Left renal pelvis (tissue), 4 donors: Measurements from ENCODE around the gene BAD. TPM values are rescaled to one million over a fixed set of nuclear protein-coding genes. Genes with fewer than 3 reads are reported as not detected.
"Not testable (repeated sequence)": the region's sequence is repeated elsewhere in the genome, so short reads cannot be mapped to it uniquely, and the experiment has no call there.

Experiments used
- DNase-seq, 4 donors: peaks; one replicate each; pipeline ENCODE4 v3.0.0-alpha.2; 2013; ENCODE audit warnings: low read depth in 4 of 4, low spot score in 3 of 4
- polyA plus RNA-seq, 4 donors: library from polyadenylated mRNA; unstranded; fragments of 120-200 nt; gene quantifications; one replicate each; pipeline ENCODE4 v1.2.1, GENCODE V29; 2013; ENCODE audit not compliant: insufficient read length in 4 of 4

The BAD gene
- polyA plus RNA-seq, 4 donors = 42.1 to 69.9 (median 48.3) TPM

DNA sequence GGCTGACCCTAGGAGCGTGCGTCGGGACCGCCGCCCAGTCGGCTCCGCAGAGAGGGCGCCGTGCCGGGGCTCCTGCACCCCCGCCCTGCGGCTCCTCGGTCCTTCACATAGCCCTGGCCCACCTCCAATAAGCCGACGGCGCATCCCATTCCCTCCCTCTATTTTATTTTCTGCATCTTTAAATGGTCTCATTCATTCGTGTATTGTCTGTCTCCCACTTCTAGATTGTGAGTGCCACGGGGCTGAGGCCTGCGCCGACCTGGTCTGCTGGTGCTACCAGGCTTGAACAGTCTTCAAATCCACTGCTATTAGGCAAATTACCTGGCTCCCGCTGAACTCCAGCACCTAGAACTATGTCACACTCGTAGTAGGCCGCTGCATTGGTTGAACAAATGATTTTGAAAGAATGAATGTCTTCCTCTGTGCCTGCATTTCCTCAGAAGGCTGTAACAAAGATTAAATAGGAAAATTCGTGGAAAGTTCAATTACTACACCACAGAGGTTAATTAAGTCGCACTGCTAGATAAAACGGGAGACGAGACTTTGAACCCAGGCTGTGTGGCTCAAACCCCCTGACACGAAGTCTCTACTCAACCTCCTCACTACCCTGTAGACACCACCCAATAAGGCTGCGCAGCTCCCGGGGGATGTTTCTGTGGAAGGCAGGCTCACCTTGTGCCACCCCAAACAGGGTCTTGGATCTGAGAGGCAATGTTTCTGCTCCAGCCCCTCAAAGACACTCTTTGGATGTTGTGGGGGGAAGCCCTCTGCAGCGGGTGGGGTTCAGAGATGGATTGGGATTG, 36.5 kb downstream of the BAD start:
- DNase-seq = no peak

DNA sequence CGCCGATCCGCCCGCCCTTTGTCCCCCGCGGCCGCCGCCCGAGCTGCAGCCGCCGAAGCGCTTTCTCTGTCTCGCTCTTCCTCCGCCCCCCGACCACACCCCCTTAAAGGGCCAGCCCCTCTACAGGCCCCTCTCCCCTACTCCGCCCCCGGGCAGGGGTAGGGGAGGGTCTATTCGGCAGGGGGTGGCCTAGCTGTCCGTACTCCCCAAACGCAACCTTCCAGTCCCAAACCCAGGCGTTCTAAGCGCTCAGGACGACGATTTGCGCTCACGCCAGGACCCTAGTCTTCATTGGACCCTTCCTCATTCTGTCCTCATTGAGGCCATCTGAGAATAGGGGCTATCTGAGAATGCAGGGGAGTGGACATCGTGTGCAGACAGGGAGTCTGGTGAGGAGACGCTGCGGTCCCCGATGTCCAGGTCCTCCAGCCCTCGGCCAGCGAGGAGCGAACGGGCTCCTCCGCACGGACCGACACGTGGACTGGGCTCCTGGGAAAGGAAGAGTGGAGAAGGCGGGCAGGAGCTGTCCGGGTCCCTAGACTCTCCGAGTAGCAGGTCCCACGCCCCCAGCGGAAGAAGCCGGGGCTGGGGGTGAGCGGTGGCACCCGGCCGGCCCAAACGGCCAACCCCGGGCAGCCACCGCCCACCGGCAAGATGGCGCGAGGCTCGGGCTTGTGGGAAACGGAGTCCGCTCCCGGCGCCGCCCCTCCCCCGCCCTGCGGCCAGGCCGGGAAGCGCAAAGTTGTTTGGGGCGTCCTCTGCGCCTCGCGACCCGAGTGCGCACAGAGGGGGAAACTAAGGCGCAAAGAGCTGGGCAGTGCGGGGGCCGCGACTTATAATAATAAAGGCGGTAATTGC, 37.4 kb downstream of the BAD start, which contains the start of gene PPP1R14B:
PPP1R14B (minus strand) TSS at position 73 of the 858 bp plus-strand sequence. CDS start 270 bp downstream, outside the sequence.
- no peak for DNase-seq

DNA sequence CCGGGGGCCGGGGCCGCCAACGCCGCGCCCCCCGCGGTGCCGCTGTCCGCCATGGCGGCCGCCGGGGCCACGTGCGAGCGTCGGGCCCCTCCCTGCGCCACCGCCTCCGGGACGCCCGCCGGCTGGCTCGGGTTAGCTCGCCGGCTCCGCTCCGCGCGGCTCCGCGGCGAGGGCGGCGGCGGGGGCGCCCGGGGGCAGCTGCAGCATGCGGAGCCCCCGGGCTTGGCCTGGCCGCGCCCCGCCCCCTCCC, 37.9 kb downstream of the BAD start:
- DNase-seq = not testable (repeated sequence)

DNA sequence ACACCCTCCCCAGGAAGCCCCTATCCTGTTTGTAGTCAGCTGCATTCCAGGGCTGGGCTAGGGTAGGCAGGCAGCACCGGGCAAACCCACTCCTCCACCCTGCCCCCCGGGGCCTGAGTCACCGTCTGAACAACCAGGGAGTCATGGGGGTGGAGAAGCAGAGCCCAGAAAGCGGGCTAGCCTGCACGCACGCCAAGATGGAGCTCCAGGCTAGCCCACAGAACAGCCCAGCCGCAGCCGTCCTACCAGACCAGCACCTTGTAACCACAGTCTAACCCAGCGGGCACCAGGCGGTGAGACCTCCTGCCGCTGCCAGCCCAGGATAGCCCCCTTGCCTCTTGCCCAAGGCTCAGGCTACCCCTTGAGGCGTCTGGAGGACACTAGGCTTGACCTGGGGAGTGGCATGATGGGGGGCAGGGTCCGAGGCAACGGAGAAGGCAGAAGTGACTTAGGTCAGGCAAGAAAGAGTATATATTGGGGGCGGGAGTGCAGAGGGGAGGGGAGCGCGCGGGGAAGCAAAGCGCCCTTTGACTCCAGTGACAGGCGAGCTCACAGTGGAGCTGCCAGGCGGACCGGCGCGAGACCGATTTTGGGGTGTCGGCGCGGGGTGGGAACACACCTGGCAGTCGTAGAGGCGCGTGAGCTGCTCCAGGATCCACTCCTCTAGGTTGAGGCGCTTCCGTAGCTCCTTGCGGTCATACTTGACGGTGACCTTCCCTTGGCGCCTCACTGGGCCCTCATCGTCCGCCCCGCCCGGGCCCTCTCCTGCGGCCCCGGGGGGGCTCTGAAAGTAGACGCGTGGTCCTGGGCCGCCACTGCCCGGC, 38.5 kb downstream of the BAD start:
- DNase-seq = no peak

DNA sequence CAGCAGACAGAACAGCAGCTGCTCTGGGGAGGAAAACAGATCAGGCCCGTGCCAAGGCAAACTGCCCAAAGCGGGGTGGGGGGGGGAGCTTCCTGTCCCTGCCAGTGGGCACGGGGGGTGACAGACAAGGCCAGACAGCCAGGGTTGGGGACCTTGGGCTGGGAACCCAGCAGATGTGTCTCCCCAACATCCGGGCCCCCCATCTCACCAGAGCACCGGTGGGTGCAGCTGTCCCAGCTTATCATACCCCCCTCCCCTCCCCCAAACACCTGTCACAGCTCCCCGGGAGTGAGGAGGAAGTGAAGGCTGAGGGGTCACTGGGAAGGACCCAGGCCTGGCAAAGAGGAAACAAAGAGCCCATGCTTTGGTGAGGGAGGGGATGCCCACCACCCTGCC, 39.1 kb downstream of the BAD start:
- no peak for DNase-seq

DNA sequence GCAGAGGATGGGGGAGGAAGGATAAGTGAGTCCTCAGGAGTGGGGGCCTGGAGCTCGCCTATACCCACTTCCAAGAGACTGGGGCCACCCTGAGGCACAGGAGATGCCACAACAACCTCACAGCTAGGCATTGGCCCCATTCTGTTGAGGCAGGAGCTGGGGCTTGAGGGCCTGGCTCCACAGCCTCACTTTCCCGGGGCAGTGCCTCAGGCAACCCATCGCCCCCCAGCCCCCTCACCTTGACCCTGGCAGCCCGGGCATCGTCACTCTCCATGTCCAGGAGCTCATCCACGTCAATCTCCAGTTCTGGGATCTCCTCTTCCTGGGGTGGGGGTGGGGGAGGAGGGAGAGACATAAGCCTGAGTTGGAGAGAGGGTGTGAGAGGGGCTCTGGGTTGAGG, 39.5 kb downstream of the BAD start:
- no peak for DNase-seq

DNA sequence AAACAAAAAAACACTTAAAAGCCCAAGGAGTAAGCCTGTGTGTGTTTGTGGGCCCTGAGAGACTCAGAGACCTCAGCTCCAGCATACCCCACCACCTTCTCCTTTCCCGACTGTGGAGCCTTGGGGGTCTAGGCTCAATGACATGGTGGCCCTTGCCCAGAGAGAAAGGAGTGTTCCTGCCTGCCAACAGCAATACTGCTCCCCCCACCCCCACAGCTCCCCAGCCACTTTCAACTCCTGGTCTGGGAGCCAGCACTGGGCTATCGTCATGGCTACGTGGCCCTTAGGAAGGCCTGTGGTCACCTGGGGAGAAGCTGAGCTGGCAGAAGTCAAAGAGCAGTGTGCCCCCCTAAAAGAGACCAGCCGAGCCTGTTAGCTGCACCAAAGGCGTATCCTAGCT, 40.4 kb downstream of the BAD start:
- DNase-seq = no peak

DNA sequence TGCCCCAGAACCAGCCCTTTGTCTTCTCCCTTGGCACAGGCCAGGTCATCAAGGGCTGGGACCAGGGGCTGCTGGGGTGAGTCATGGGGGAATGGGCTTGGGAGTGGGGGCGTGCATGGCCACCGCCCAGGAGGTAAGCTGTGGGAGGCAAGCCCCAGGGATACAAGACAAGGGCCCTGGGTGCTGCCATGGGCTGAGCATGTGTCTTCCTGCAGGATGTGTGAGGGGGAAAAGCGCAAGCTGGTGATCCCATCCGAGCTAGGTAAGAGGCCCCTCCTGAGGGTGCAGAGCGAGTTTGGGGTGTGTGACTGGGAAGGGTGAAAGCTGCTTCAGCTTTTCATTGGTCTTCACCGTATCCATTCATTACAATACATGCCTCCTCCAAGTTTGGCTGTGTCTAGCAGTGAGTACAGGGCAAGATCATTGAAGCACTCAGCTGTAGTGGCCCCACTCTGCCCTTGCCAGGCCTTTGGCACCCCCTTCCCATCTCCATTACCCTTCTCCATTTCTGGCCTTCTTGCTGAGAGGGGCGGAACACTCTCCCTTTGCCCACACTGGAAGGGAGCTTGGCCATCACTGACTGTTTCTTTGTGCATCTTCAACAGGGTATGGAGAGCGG, 41.1 kb downstream of the BAD start:
- no peak for DNase-seq

DNA sequence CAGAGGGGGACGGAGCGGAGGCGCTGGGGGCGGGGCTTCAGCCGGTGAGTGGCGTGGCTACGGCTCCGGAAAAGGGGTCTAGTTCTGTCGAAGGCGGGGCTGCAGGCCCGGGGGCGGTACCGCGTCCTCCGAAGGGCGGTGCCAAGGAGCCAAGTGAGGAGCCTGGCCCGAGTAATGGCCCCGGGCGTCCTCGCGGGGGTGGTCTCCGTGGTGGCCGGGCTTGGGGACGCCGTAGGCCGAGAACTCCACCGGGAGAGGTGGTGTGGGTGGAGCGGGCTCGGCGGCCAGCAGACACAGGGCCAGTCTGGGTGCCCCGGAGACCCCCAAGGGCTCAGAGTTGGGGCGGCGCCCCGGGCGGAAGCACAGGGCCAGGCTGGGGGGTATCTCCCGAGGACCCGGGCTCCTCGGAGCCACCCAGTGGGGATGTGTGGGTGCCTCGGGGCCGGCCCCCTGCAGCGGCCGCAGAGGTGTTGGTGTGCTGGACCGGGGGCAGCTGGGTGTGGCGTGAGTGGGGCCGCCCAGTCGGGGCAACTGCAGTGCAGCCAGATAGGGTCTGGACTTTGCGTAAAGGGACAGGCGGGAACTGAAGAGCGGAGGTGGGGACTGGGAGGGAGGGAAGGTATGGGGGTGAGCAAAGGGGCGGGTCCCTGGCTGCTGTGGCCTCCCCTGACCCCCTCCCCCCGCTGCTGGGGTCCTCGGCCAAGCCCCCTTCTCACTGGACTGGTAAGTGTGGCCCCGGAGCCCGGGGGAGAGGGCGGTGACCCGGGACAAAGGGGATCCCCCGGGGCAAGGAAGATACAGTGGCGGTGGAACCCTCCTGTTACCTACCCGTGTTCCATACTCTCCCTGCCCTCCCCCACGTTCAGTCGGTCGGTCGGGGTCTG, 42.7 kb downstream of the BAD start:
- no peak for DNase-seq

DNA sequence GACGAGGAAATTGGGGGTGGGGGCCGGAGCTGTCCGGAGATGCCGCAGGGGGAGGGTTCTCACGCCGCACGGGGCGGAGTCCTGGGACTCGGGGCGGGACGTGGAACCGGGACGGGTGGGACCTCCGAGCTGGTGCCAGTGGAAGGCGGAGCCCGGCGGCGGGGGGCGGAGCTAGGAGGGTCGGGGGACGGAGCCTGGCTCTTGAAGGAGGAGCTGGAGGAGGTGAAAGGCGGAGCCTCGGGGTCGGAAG, 43.3 kb downstream of the BAD start:
- peak; percentile 97 to 98 (median 97) for DNase-seq

DNA sequence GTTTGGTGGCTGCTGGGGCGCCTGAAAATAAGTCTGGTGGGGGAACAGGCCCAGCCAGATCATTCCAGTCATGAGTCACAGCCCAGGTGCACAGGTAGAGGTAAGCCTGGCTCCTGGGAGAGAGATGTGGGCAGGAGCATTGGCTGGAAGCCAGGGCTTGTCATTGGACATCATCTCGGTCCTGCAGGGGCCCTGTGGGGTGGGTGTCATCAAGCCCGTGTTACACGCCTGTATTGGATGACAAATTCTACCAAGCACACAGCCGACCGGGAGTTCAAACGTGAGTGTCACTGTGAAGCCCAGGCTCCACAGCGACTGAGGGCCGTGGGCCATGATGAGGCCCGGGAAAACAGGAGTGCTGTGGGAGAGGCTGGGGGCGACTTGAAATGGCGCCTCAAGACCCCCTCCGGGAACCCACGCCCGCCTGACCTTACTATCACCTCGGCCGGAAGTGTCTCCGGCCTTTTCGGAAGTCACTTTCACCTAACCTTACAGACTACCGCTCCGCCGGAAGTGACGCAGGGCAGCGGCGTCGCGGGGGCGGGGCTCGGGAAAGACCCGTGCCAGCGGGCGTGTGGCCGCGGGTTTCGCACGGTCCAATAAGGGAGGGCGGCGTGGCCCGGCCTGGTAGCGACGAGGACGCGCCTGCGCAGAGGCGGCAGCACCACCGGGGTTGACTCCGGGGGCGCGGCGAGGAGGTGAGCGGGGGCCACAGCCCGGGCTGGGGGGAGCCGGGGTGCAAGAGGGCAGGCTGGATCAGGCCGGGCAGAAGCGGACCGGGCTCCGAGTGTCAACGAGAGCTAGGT, 43.8 kb downstream of the BAD start, which contains the start of gene FKBP2:
FKBP2 (plus strand) TSS at position 661 of the 806 bp plus-strand sequence. CDS start 1,293 bp downstream, outside the sequence.
- DNase-seq = peak; percentile 90 to 93 (median 92)

DNA sequence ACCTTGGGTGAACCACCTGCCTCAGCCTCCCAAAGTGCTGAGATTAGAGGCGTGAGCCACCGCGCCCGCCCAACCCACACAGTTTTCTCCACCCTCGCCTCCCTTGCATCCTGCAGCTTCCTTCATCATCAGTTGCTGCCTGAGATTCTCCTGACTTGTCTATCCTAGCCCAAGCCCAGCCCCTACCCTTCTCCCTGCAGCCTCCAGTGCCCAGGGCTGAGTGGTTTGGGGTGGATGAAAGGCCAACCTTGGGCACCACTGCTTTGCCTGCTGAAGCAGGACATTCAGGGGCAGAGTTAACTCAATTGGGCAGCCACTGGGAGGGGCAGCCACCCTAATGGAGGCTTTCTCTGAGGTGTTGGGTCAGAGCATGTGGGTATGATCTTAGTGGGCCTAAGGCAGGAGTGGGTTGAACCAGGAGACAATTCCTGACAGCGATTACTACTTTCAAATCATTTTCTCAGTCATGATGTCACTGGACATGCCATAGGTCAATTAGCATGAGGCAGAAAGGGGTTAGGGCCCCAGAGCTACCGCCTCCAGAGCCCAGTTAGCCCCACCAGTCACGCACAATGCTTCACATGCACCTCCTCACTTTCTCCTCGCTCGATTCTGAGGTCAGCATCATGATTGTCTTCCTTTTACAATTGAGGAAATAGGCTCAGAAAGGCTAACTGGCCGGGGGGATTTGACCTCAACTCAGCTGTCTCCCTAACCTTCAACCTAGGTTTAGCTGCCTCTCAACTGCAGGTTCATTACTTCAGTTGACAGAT, 44.6 kb downstream of the BAD start:
- no peak for DNase-seq

DNA sequence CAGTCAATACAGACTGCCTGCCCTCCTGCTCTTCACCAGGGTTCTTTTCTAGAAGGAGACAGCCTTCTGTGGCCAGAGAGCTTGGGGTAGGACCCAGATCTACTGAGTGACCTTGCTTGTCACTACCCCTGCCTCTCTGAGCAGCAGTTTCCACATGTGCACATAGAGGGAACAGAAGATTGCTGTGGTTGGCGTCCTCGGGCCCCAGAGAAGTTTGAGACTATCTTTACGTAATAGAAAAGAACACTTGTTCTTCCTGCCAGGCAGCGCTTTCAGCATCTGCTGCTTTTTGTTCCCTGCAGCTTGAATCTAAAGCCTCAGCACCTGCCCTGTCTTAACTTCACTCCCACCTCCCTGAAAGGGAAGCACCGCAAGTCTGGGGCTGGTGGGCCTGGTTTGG, 45.5 kb downstream of the BAD start:
- no peak for DNase-seq

DNA sequence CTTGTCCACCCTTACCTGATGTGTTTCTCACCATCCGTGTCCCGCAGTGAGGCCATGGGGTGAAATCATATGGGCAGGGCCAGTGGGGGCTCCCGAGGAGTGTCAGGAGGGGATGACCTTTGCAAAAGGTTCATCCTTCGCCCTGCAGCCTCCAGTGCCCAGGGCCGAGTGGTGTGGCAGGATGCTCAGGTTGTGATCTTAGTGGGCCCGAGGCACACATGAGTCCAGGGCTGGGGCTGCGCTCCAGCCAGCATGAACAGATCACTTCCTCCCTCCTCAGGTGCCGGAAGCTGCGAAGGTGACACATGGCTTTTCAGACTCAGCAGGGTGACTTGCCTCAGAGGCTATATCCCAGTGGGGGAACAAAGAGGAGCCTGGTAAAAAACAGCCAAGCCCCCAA, 46.4 kb downstream of the BAD start:
- no peak for DNase-seq

DNA sequence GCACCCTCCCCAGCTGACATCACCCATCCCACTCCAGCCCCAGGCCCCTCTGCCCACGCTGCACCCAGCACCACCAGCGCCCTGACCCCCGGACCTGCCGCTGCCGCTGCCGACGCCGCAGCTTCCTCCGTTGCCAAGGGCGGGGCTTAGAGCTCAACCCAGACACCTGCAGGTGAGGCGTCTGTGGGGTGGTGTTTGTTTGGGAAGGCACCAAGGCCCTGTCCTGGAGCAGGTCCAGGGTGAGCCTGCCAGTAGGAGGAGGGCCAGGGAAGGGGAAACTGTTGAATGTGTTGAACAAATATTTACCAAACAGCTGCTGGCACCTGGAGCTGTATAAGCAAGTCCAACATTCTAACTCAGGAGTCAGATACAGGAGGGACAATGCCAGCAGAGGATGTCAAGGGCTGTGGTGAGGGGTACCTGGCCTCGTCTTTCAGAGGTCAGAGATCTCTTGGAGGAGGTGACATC, 46.9 kb downstream of the BAD start:
- DNase-seq = no peak

DNA sequence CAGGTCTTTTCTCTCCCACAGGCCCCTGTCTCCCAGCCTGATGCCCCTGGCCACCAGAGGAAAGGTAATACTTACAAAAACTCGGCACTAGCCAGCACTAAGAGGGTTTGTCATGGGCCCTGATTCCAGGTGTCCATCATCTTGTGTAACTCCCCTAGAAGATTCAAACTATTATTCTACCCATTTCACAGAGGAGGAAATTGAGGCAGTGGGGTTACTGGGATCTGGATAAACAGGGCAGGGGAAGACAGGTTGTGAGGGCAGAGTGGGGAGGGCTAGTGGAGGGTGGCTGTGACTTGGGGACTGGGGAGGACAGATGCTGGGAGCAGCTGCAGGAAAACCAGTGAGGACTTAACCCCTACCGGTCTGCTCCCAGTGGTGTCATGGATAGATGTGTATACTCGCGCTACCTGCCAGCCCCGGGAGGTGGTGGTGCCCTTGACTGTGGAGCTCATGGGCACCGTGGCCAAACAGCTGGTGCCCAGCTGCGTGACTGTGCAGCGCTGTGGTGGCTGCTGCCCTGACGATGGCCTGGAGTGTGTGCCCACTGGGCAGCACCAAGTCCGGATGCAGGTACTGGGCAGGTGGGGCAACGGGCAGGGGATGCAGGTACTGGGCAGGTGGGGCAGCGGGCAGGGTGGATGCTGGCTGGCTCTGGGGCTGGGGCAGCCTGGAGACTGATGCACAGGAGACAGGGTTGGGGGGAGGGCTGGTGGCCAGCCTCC, 48.9 kb downstream of the BAD start:
- no peak for DNase-seq

DNA sequence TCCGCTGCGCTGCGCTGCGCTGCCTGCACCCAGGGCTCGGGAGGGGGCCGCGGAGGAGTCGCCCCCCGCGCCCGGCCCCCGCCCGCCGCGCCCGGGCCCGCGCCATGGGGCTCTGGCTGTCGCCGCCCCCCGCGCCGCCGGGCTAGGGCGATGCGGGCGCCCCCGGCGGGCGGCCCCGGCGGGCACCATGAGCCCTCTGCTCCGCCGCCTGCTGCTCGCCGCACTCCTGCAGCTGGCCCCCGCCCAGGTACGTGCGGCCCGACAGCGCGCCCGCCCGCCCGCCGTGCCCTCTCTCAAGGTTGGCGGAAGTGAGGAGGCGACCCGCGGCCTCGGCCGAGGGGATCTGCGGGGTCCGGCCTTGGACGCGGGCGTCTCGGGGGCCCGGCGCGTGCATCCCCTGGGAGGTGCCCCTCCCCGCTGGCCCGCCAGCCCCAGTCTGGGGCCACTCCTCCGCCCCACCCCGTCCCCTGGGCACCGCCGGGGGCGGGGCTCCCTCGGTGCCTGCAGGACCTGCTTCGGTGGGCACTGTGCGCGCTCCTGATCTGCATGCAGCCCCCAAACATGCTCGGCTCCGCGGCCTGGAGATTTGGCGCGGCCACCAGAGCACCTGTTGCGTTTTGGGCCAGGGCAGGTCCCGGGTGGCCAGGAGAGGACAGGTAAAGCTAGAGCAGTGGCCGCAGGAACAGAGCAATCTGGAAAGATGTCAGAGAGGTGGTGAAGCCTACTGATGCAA, 49.7 kb downstream of the BAD start:
- no peak for DNase-seq
